Measurements from ENCODE around the gene TOP2A.
"Not testable (repeated sequence)": the region's sequence is repeated elsewhere in the genome, so short reads cannot be mapped to it uniquely, and the experiment has no call there.

The TOP2A gene

DNA sequence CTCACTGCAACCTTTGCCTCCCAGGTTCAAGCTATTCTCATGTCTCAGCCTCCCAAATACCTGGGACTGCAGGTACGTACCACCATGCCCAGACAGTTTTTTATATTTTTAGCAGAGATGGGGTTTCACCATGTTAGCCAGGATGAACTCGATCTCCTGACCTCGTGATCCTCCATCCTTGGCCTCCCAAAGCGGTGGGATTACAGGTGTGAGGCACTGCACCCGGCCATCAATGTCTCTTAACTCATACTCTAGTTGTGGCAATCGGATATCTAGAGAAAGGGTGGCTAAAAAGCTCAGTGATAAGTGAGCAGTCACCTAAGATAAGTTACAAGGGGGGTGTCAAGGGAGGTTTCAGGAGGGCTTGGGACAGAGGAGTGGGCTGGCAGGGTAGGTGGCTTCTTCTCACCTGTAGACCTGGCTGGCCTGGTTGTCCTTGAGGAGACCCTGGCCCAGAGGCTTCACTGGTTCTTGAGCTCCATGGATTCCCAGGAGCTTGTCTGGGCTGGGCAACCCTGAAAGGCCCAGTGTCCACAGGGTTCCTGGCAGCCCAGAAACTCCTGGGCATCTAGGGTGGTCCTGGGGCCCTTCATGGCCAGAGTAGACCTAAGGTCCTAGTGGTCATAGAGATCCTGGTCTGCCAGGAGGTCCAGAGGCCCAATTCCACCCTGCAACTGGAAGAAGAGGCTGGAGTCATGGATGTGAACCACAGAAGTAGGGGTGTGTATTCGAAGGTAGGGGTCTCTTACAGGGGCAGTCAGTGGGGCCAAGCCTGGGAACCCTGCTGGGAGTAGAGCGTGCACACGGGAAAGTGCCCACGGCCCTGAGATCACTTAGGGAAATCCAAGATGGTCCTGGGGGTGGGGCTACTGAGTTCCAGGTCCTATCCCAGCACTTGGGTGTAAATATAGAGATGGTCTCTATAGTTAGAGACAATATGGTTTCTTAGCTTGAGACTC, 12.9 kb upstream of the TOP2A start:
- no peak for DNase-seq (ENCODE audit: low read depth in 2 of 2)

DNA sequence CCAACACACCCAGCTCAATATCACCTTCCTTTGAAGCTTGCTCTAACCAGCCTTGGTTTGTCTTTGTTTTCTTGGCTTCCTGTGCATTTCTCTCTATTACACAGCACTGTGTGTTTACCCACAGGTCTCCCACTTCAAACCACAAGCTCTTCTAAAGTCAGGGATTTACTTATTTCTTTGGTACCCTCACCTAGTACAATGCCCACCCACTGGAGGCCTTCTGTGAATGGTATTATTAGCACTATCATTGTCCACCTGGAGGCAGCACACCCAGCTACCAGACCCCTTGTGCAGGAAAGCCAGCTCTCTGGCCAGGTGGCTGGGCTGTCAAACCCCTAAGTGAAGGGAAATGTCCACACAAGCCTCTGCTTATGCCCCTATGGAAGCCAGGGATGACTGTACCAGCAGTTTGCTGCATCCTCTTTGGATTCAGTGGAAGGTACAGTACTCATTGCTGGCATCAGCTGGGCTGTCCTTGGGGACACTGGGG, 9.4 kb upstream of the TOP2A start:
- DNase-seq (ENCODE audit: low read depth in 2 of 2) = no peak

DNA sequence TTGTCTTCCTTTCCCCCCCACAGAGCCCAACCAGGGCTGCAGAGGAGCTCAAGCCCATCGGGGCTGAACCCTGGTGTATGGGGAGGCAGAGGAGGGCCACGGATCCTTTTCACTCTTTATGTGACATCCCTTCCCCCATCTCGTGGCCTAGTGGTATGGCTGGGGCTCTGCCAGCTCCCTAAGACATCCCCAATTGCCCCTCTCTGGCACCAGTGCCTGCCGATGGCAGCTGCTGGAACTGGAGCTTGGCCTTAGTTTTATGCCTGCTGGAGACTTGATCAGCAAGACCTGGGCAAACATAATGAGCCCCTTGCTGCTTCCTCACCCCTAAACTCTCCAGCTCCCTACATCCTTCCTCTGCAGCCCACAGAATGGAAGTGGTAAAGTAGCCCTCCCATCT, 8.0 kb upstream of the TOP2A start:
- DNase-seq (ENCODE audit: low read depth in 2 of 2) = no peak

DNA sequence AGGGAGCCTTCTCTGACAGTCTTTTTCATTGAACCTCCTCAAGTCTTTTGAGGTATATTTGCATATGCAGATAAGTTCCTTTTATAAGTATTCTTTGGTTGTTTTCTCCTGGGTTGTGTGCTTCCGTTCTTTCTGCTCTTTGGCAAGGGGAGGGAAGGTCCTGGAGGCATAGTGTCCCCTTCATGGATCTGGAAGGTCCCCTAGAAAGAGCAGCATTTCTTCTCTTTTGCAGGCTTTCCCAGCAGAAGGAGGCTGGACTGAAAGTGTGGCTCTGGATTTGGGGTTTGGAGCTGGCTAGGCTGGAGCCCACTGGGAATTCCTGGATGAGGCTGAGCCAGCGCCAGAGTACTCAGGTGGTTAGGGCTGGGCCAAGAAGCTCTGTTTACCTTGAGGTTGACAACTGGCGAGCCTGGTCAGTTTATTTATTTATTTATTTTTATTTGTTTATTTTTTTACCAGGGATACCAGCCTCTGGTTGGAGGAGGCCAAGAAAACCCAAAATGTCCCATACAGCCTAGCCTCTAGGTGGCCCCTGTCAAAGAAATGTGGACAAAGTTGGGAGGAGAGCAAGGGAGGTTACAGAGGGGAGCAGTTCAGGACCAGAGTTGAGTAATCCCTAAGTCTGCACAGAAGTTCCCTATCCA, 5.4 kb upstream of the TOP2A start:
- no peak for DNase-seq (ENCODE audit: low read depth in 2 of 2)

DNA sequence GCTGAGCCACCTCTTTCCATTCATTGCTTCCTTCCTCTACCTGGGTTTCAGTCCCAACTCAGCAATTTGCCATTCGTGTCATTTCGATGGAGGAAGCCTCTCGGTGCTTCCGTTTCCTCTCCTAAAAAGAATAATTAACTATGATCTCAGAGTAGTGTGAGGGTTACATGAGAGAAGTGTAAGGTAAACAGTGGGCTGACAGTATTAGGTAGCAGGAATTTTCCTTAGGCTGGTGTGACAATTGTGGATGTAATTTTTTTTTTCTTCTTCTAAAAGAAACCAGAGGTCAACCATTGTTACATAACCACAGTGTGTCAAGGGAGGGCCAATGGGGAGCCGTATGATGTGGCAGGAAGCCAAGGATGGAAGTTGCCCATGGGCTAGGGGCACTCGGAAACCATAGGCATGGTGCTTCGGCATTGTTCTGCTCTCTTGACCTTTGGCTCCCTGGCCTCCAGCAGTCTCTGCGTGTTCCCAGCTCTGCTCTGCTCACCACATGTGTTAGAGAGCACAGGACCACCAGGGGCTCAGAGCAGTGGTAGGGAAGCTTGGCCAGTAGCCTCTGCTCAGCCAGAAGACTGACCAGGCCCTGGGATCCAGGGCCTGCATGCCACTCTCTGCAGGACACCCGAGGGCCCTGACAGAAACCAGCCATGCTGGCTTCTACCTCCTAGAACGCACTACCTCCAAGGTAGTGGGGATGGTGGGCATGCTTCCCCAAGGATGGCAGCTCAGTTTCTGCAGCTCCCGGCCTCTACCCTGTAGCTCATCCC, 2.0 kb upstream of the TOP2A start:
- DNase-seq (ENCODE audit: low read depth in 2 of 2) = no peak

DNA sequence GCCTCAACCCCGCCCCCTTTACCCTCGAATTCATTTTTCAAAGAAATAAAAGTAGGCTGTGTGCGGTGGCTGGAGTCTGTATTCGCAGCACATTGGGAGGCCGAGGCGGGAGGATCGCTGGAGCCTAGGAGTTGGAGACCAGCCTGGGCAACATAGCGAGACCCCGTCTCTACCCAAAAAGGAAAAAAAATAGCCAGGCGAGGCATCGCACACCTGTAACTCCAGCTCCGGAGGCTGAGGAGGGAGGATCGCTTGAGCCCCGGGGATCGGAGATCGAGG, 671 bp upstream of the TOP2A start:
- DNase-seq (ENCODE audit: low read depth in 2 of 2) = no peak

DNA sequence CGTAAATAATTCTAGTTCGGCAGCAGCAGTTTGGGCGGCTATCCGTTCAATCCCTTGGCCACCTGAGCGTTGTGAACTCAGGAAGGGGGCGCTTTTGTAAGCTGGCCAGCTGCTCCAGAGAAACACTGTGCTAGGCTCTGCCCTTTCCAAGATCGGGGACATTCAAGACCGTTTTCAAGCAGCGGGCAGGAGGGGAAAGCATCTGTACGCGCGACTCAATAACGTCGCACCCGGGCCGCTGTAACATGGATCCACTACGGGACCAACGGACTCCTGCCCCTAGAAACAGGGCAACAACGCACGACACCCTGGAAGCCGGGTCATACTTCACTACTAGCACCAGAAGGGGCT, 463 bp downstream of the TOP2A start:
- DNase-seq (ENCODE audit: low read depth in 2 of 2) = no peak

DNA sequence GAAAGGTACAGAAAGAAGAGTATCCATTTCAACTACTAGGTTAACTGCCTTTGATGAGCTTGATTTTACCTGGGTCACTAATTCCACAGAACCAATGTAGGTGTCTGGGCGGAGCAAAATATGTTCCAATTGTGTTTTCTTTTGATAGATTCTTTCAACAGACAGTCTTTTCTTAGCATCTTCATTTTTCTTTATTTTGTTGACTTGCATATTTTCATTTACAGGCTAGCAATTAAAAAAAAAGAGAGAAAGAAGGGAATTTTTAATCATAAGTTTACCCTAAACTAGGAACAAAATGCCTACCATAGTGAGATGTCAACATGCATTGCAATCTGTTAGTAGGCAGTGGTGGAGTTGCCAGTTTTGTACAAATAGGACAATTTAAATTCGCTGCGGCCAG, 1.0 kb downstream of the TOP2A start:
- no peak for DNase-seq (ENCODE audit: low read depth in 2 of 2)

DNA sequence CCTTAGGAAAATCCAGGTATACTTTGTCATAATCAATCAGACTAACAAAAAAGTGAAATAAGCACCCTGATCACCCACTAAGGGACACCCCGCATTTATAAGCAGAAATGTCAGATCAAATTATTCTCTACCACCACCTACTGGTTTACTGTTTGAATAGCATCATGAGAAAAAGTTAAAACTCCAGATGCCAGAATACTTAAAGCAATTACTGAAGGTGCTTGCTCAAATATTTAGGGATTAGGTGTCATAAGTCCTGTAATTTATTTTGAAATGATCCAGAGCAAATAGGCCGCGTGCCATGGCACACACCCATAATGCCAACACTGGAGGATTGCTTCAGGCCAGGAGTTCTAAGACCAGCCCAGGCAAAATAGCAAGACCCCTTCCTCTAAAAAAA, 2.3 kb downstream of the TOP2A start:
- DNase-seq (ENCODE audit: low read depth in 2 of 2) = no peak

DNA sequence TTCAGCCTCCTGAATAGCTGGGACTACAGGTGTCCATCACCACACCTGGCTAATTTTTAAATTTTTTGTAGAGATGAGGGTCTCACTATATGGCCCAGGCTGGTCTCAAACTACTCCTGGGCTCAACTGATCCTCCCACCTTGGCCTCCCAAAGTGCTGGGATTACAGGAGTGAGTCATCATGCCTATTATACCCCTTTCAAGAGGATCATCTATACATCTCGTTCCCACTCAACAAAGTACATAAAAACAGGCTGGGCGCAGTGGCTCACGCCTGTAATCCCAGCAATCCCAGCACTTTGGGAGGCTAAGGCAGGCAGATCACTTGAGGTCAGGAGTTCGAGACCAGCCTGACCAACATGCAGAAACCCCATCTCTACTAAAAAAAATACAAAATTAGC, 3.4 kb downstream of the TOP2A start:
- DNase-seq (ENCODE audit: low read depth in 2 of 2) = not testable (repeated sequence)

DNA sequence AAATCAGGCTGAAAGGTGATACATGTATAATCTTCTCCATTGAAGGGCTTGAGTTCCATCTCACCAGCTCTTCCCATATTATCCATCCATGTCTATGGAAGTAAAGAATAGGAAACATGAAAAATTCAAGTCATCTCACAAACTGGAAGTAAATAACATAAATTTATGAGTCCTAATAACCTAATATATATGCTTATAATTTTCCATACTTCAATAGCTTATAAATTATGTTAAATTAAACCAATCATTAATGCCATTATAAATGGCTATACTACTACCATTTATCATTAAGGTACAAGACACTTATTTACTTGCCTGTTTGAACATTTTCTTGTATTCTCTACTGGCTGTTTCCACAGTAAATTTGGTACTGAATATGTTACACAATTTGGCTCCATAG, 4.8 kb downstream of the TOP2A start:
- no peak for DNase-seq (ENCODE audit: low read depth in 2 of 2)

DNA sequence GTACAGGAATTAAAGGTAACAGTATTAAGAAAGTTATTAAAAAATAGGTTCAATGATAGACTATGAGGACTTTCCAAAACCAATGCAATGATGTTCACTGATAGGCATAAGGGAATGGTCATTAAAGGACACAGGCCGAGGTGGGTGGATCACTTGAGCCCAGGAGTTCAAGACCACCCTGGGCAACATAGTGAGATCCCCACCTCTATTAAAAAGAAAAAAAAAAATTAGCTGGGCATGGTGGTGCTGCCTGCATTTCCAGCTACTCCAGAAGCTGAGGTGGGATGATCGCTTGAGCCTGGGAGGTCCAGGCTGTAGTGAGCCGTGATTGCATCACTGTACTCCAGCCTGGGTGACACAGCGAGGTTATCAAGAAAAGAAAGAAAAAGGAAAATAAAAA, 5.9 kb downstream of the TOP2A start:
- DNase-seq (ENCODE audit: low read depth in 2 of 2) = no peak

DNA sequence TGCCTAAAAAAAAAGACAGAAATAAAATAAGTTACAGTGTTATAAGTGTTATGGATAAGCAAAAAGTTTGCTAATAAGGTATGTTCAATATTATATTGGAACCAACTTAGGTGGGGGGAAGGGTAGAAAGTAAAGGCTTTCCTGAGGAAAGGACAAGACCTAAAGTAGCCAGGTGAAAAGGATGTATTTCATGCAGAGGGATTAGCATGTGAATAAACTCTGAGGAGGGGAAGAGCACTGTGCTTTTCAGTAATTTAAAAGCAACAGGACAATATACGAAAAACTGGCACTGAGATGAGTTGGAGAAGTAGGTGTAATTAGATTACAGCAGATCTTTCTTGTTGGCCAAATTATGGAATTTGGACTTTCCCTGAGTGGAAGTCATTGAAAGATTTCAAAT, 7.6 kb downstream of the TOP2A start:
- no peak for DNase-seq (ENCODE audit: low read depth in 2 of 2)

DNA sequence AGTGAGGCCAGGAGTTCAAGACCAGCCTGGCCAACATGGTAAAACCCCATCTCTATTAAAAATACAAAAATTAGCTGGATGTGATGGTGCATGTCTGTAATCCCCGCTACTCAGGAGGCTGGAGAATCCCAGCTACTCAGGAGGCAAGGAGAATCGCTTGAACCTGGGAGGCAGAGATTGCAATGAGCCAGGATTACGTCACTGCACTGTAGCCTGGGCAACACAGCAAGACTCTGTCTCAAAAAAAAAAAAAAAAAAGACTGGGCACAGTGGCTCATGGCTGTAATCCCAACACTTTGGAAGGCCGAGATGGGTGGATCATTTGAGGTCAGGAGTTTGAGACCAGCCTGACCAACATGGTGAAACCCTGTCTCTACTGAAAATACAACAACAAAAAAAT, 8.2 kb downstream of the TOP2A start:
- DNase-seq (ENCODE audit: low read depth in 2 of 2) = not testable (repeated sequence)

DNA sequence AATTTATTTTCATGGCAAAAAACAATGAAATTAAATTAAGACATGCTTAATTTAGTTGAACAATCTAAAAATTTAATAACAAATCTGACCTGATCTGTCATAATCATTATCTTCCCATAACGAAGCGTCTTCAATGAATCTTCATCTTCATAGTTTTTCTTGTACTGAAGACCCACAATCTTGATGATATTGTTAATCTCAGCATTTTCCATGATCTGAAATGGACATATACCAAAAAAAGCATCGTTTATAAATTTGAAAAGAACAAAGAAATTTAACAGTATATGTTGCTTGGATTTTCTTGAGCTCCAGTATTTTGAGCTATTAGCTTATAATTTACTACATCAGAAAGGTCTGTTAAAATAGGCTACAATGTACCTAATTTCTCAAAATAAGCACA, 10.2 kb downstream of the TOP2A start:
- DNase-seq (ENCODE audit: low read depth in 2 of 2) = no peak

DNA sequence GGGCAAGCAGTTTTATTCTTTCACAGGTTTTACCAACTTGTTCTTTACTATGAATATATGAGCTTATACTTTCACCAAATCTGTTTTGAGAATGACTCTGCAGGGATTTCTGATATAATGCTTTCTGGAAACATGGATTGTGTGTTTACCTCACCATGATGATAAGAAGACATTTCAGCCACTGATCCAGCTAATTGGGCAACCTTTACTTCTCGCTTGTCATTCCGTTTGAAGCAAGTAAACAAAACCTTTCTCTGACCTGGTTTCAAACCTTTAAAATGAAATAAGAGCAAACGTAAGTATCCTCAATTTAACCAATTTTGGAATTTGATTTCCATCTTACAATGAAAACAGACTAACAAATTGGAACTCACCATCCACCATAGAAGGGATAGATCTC, 13.7 kb downstream of the TOP2A start:
- DNase-seq (ENCODE audit: low read depth in 2 of 2) = no peak

DNA sequence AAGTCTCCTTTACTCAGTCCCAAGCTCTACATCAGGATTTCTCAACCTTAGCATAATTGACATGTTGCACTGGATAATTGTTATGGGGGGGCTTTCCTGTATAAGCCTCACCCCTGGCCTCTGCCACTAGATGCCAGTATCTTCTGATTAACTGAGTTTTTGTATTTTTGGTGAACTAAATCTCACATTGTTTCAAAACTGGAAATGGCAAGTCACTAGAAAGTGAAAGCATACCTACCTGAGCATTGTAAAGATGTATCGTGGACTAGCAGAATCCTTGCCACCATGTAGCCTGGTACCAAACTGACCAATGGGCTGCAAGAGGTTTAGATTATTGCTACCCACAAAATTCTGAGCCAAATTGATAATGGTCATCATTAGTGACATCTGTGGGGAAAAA, 15.0 kb downstream of the TOP2A start:
- no peak for DNase-seq (ENCODE audit: low read depth in 2 of 2)

DNA sequence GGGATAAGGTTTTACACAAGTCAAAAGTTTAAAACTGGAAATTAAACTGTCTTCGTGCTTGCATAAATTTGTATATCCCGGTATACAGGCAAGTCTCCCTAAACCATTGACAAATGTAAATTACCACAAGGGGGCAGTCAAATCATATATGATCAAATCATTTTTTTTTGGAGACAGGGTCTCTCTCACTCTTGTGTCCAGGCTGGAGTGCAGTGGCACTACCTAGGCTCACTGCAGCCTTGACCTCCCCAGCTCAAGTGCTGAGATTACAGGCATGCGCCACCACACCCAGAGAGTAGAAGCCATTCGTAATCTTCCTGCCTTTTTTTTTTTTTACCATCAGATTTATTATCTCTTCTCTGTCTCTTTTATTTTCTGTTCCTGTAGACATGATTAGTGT, 18.5 kb downstream of the TOP2A start:
- no peak for DNase-seq (ENCODE audit: low read depth in 2 of 2)

DNA sequence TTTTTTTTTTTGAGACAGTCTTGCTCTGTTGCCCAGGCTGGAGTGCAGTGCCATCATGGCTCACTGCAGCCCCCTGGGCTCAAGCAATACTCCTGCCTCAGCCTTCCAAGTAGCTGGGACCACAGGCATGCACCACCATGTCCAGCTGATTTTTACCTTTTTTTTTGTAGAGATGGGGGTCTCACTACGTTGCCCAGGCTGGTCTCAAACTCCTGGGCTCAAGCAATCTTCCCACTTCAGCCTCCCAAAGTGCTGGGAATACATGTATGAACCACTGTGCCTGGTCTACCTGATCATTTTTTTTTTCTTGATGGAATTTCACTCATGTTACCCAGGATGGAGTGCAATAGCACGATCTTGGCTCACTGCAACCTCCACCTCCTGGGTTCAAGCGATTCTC, 31.1 kb downstream of the TOP2A start:
- not testable (repeated sequence) for DNase-seq (ENCODE audit: low read depth in 2 of 2)

DNA sequence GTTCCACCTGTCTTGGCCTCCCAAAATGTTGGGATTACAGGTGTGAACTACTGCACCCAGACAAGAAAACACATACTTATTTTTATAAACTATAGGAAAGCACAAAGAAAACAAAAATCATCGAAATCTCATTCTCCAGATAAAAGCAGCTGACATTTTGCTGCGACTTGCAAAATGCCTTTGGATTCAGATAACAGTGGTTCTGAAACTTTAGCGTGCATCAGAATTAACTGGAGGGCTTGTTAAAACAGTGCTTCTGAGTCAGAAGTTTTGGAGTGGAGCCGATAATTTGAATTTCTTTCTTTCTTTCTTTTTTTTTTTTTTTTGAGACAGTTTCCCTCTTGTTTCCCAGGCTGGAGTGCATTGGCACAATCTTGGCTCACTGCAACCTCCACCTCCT, 35.4 kb downstream of the TOP2A start:
- no peak for DNase-seq (ENCODE audit: low read depth in 2 of 2)

DNA sequence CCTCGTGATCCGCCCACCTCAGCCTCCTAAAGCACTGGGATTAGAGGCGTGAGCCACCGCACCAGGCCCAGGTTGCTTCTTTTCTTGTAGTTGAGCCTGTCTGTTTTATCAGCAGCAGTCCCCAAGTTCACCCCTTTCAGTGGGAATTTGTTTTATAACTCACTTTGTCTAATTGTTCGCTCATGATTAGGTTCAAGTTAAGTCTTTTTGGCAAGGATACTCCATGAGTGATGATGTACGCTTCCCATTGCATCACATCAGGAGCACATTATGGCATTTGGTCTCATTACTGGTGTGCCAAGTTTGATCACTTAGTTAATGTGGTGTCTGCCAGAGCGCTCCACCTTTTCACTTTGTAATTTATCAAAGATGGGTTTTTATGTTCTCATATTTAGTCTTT, 38.7 kb downstream of the TOP2A start:
- no peak for DNase-seq (ENCODE audit: low read depth in 2 of 2)

DNA sequence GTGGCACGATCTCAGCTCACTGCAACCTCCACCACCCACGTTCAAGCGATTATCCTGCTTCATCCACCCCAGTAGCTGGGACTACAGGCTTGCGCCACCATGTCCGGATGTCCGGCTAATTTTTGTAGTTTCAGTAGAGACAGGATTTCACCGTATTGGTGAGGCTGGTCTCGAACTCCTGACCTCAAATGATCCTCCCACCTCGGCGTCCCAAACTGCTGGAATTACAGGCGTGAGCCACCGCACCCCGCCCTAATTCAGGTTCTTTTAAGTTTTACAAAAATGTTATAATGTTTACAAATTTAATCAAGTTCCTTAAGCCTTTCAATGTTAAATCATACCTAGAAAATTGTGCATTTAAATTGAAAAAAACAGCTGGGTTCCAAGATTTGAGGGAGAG, 39.9 kb downstream of the TOP2A start:
- no peak for DNase-seq (ENCODE audit: low read depth in 2 of 2)

DNA sequence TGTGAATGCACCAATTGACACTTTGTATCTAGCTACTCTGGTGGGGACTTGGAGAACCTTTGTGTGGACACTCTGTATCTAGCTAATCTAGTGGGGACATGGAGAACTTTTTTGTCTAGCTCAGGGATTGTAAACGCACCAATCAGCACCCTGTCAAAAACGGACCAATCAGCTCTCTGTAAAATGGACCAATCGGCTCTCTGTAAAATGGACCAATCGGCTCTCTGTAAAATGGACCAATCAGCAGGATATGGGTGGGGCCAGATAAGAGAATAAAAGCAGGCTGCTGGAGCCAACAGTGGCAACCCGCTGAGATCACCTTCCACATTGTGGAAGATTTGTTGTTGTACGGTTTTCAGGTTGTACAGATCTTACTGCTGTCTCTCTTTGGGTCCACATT, 41.2 kb downstream of the TOP2A start:
- not testable (repeated sequence) for DNase-seq (ENCODE audit: low read depth in 2 of 2)
